CD14-positive monocyte (primary cell): Measurements from ENCODE around the gene LPO. TPM values are rescaled to one million over a fixed set of nuclear protein-coding genes. Genes with fewer than 3 reads are reported as not detected.
A peak's percentile ranks its signal among the peaks of the same experiment; 100 is the strongest.

Source experiments
- DNase-seq, 3 donors: peaks; one replicate each; pipeline ENCODE4 v3.0.0-alpha.2; 2011 to 2022
- H2AFZ ChIP-seq: 2 replicates; pipeline ENCODE4 v1.6.0; 2012; ENCODE audit warnings: mild to moderate bottlenecking, low read depth, low read length, inconsistent platforms; ENCODE audit not compliant: insufficient read depth, poor library complexity, severe bottlenecking
- H3K27ac ChIP-seq, 2 donors: 1 replicate in 1 of 2; 2 replicates in 1 of 2; pipeline ENCODE4 v1.5.1; 2012 to 2013; ENCODE audit warnings: low read length in 2 of 2, control low read depth in 1 of 2, inconsistent platforms in 1 of 2, low read depth in 1 of 2, mild to moderate bottlenecking in 1 of 2
- H3K27me3 ChIP-seq, 2 donors: one replicate each; pipeline versions ENCODE4 v1.6.0 to v1.6.1; 2011 to 2013; ENCODE audit warnings: low read length in 2 of 2; ENCODE audit not compliant: control insufficient read depth in 2 of 2, insufficient read depth in 2 of 2
- H3K36me3 ChIP-seq, 2 donors: replicated peaks in 1 of 2; 1 replicate in 1 of 2; 2 replicates in 1 of 2; pipeline versions ENCODE4 v1.5.1 to v1.6.1; 2012 to 2013; ENCODE audit warnings: low read length in 2 of 2, control low read depth in 1 of 2, inconsistent platforms in 1 of 2, mild to moderate bottlenecking in 1 of 2; ENCODE audit not compliant: insufficient read depth in 2 of 2, control insufficient read depth in 1 of 2
- H3K4me1 ChIP-seq, 2 donors: 1 replicate in 1 of 2; 2 replicates in 1 of 2; pipeline versions ENCODE4 v1.5.1 to v1.6.1; 2012 to 2013; ENCODE audit warnings: low read length in 2 of 2, control low read depth in 1 of 2, inconsistent platforms in 1 of 2, mild to moderate bottlenecking in 1 of 2, moderate library complexity in 1 of 2; ENCODE audit not compliant: insufficient read depth in 2 of 2, control insufficient read depth in 1 of 2
- H3K4me2 ChIP-seq: replicated peaks from 2 replicates; pipeline ENCODE3; 2012; ENCODE audit warnings: low read length, moderate library complexity, mild to moderate bottlenecking; ENCODE audit not compliant: poor library complexity, severe bottlenecking; ENCODE audit errors: extremely low read depth
- H3K4me3 ChIP-seq, 3 experiments: fragments of 200-600 bp in 1 of 3; sonication (generic) in 1 of 3; replicated peaks in 1 of 3; 1 replicate in 2 of 3; 2 replicates in 1 of 3; pipeline ENCODE4 v1.5.1; 2011 to 2013; ENCODE audit warnings: low read length in 3 of 3, mild to moderate bottlenecking in 3 of 3, control low read depth in 2 of 3, low read depth in 2 of 3, inconsistent platforms in 1 of 3, moderate library complexity in 1 of 3
- H3K79me2 ChIP-seq: 2 replicates; pipeline ENCODE4 v1.6.0; 2012; ENCODE audit warnings: mild to moderate bottlenecking, control low read depth, inconsistent platforms, low read length, moderate library complexity; ENCODE audit not compliant: insufficient read depth
- H3K9ac ChIP-seq: 2 replicates; pipeline ENCODE4 v1.6.0; 2017; ENCODE audit warnings: low read length, mild to moderate bottlenecking; ENCODE audit not compliant: insufficient read depth, poor library complexity, severe bottlenecking
- H3K9me3 ChIP-seq, 2 donors: replicated peaks in 1 of 2; 1 replicate in 1 of 2; 2 replicates in 1 of 2; pipeline versions ENCODE4 v1.5.1 to v1.6.1; 2012 to 2013; ENCODE audit warnings: low read length in 2 of 2, control low read depth in 1 of 2; ENCODE audit not compliant: control insufficient read depth in 1 of 2, insufficient read depth in 1 of 2
- H4K20me1 ChIP-seq: 2 replicates; pipeline ENCODE4 v1.6.0; 2012; ENCODE audit warnings: mild to moderate bottlenecking, low read length, control low read depth, moderate library complexity; ENCODE audit not compliant: insufficient read depth
- H3K27ac Mint-ChIP-seq, 7 donors: one replicate each; pipeline ENCODE4 v1.8.0; 2020; ENCODE audit warnings: mild to moderate bottlenecking in 7 of 7, mixed read lengths in 7 of 7, moderate library complexity in 6 of 7, inconsistent platforms in 2 of 7
- H3K27me3 Mint-ChIP-seq, 3 donors: one replicate each; pipeline ENCODE4 v1.8.0; 2021 to 2022; ENCODE audit warnings: low read depth in 3 of 3, mild to moderate bottlenecking in 3 of 3, mixed read lengths in 3 of 3, moderate library complexity in 3 of 3, inconsistent platforms in 1 of 3
- H3K36me3 Mint-ChIP-seq, 2 donors: one replicate each; pipeline ENCODE4 v1.8.0; 2020; ENCODE audit warnings: mixed read lengths in 2 of 2, inconsistent platforms in 1 of 2, mild to moderate bottlenecking in 1 of 2
- H3K4me1 Mint-ChIP-seq: one replicate; pipeline ENCODE4 v1.8.0; 2020; ENCODE audit warnings: mild to moderate bottlenecking, mixed read lengths
- H3K4me3 Mint-ChIP-seq, 2 donors: one replicate each; pipeline ENCODE4 v1.8.0; 2020; ENCODE audit warnings: mild to moderate bottlenecking in 2 of 2, mixed read lengths in 2 of 2, moderate library complexity in 1 of 2
- H3K9me3 Mint-ChIP-seq, 7 donors: one replicate each; pipeline ENCODE4 v1.8.0; 2020 to 2022; ENCODE audit warnings: mixed read lengths in 7 of 7, mild to moderate bottlenecking in 6 of 7, moderate library complexity in 6 of 7, inconsistent platforms in 2 of 7
- WGBS: methylation state at CpG from one replicate; pipeline ENCODE4 v1.1.5; 2013; ENCODE audit warnings: missing lambda C conversion rate; ENCODE audit not compliant: insufficient coverage; 5-methylcytosine and 5-hydroxymethylcytosine counted together
- intact Hi-C, 2 donors: fragments of 100-400 bp; cut with micrococcal nuclease; formaldehyde crosslinking; loops; one replicate each; pipeline versions ENCODE4 v1.15.0 to v1.15.1; 2023
- polyA plus RNA-seq, 3 donors: library from polyadenylated mRNA; depleted of rRNA in 1 of 3; unstranded in 2 of 3; stranded (reverse) in 1 of 3; fragments of 300-500 nt in 2 of 3; fragments of >200 nt in 1 of 3; fragmentation: Illumina TruSeq in 2 of 3; gene quantifications; 1 replicate in 2 of 3; 2 replicates in 1 of 3; pipeline ENCODE4 v1.2.3, GENCODE V29; 2012 to 2021
- TF ChIP-seq, protein P1 (sequence below): fragments of 200-600 bp; IDR thresholded peaks from one replicate; pipeline ENCODE4 v1.8.0; 2022; ENCODE audit warnings: antibody characterized with exemption, mild to moderate bottlenecking

Gene LPO
- polyA plus RNA-seq, 3 donors: 0.04 to 0.43 TPM; not detected in 1

DNA sequence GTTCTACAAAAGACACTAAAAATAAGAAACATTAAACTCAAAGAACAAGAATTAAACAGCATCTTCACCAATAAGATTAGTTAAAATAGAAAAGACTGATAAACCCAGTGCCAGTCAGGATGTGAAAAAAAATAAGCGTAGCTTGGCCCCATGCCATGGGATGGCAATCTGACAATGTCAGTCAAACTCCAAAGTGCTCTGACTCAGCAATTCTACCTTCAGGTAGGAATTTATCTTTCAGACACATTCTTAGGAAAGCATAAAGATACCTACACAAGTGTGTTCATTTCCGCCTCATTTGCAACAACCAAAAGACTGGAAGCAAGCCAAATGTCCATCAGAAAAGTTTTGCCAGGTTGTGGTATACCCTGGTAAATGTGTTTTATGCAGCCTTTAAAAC, 51.5 kb downstream of the LPO start:
- Mint-ChIP-seq H3K36me3 (no peaks in the 10 kb centered on the region), H3K9me3 (peaks cover 0 to 2% (median 0%) of the 10 kb centered on the region in 7 donors), H3K4me1 (peaks cover 76% of the 10 kb centered on the region), H3K4me3 (peak overlapping the region; percentile 0 to 51), H3K27me3 (no peaks in the 10 kb centered on the region), H3K27ac (peak overlapping the region; percentile 26 to 97 (median 90))
- H3K9ac ChIP-seq: no peak overlapping the region
- no peak for DNase-seq
- H3K4me2 ChIP-seq: peak overlapping the region; percentile 55
- peaks cover 0 to 4% of the 10 kb centered on the region in 2 donors for H3K9me3 ChIP-seq
- H3K4me1 ChIP-seq: peaks cover 59 to 81% of the 10 kb centered on the region in 2 donors
- peak overlapping the region in 1 of 2 donors; percentile 72 for H3K27ac ChIP-seq
- WGBS: no CpG with 5 or more reads among the region's 2 CpGs
- H4K20me1 ChIP-seq: no peaks in the 10 kb centered on the region
- H3K4me3 ChIP-seq: peak overlapping the region in 1 of 3 experiments; percentile 54
- intact Hi-C loops: loop anchor here in 1 of 2 donors (2.0 kb wide), 1 partner anchor 39 kb away; the partner anchor contains the start of gene TSPOAP1
- peaks cover 77% of the 10 kb centered on the region for H3K79me2 ChIP-seq
- no peak overlapping the region for H2AFZ ChIP-seq
- H3K27me3 ChIP-seq: no peaks in the 10 kb centered on the region
- TF ChIP-seq, protein P1, sequence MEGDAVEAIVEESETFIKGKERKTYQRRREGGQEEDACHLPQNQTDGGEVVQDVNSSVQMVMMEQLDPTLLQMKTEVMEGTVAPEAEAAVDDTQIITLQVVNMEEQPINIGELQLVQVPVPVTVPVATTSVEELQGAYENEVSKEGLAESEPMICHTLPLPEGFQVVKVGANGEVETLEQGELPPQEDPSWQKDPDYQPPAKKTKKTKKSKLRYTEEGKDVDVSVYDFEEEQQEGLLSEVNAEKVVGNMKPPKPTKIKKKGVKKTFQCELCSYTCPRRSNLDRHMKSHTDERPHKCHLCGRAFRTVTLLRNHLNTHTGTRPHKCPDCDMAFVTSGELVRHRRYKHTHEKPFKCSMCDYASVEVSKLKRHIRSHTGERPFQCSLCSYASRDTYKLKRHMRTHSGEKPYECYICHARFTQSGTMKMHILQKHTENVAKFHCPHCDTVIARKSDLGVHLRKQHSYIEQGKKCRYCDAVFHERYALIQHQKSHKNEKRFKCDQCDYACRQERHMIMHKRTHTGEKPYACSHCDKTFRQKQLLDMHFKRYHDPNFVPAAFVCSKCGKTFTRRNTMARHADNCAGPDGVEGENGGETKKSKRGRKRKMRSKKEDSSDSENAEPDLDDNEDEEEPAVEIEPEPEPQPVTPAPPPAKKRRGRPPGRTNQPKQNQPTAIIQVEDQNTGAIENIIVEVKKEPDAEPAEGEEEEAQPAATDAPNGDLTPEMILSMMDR: no peak
- H3K36me3 ChIP-seq: no peaks in the 10 kb centered on the region

- Histone ChIP-seq H3K4me1 (peaks cover 45 to 68% of the 10 kb centered on the region in 2 donors), H3K9me3 (peaks cover 0 to 4% of the 10 kb centered on the region in 2 donors), H3K79me2 (peaks cover 91% of the 10 kb centered on the region), H3K27me3 (no peaks in the 10 kb centered on the region), H3K27ac (peak overlapping the region; percentile 42 to 72), H3K4me2 (peak overlapping the region; percentile 55), H3K36me3 (no peaks in the 10 kb centered on the region), H2AFZ (peak overlapping the region; percentile 15), H3K4me3 (peak overlapping the region in 2 of 3 experiments; percentile 23 to 54), H3K9ac (no peak overlapping the region), H4K20me1 (no peaks in the 10 kb centered on the region)
- no peaks in the 10 kb centered on the region for H3K27me3 Mint-ChIP-seq
- H3K4me1 Mint-ChIP-seq: peaks cover 70% of the 10 kb centered on the region
- H3K9me3 Mint-ChIP-seq: peaks cover 0 to 2% (median 0%) of the 10 kb centered on the region in 7 donors
- WGBS: no CpG with 5 or more reads among the region's 5 CpGs
- TF ChIP-seq, protein P1: no peak
- no peaks in the 10 kb centered on the region for H3K36me3 Mint-ChIP-seq
- H3K4me3 Mint-ChIP-seq: peak overlapping the region; percentile 43 to 60
- H3K27ac Mint-ChIP-seq: peak overlapping the region; percentile 84 to 97 (median 91)
- intact Hi-C loops: loop anchor here in 1 of 2 donors (2.0 kb wide), 1 partner anchor 38 kb away; the partner anchor contains the start of gene TSPOAP1
- DNase-seq: no peak
Measured at GRCh38 chr17:58291246-58291645, 52.9 kb downstream of the LPO start.
